CD4-positive, alpha-beta T cell treated with Interleukin-17A for 4 hours (primary cell): Measurements from ENCODE around the gene FABP1.

Experiments
- DNase-seq: peaks from one replicate; pipeline ENCODE4 v3.0.0-alpha.2; 2020; ENCODE audit warnings: mixed read lengths

FABP1 gene

DNA sequence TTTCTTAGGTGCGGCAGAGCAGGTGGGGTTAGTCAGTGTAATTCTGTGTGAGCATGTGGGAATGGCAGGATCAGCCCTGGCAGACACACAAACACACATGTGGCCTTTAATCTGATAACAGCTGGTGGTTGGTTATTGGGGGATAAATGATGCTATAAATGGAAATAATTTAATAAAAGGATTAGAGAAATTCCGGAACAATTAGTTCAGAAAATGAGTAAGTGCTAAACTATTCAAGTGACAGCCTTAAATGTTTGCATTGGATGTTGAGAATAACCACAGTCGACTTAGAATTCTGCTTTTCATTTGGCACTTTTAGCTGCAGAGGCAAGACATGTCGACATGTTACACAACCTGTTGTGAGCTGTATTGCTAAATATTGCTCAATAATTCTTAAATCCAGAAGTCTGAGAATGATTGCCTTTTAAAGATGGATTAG lies 53.0 kb downstream of the FABP1 start:
- no peak for DNase-seq

DNA sequence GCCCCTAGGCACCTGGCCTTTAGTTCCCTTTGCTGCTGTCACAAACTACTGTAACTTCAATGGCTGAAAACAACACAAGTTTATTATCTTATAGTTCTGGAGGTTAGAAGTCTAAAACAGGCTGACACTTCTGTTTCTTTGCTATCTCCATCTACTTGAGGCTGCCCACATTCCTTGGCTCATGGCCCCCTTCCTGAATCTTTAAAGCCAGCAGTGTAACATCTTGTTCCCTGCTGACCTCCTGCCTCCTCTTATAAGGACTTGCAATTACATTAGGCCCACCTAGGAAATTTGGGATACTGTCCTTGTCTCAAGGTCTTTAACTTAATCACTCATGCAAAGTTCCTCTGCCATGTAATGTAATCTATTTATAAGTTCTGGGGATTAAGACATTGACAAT lies 53.7 kb downstream of the FABP1 start:
- DNase-seq: no peak
